Gastroesophageal sphincter (tissue), 3 donors: ENCODE results near the gene NEUROD4.

ENCODE experiments used
- EP300 ChIP-seq: sonication (generic); formaldehyde crosslinking; IDR thresholded peaks from one replicate; pipeline ENCODE4 v1.6.1; 2017; ENCODE audit warnings: antibody characterized with exemption, mild to moderate bottlenecking
- POLR2A ChIP-seq, 2 donors: fragments of 450-650 bp; IDR thresholded peaks; one replicate each; pipeline ENCODE4 v1.6.1; 2017; ENCODE audit warnings: antibody characterized with exemption in 2 of 2, mild to moderate bottlenecking in 2 of 2, moderate library complexity in 1 of 2
- TF ChIP-seq, protein P1 (sequence below), 4 experiments: fragments of 200-600 bp in 2 of 4; fragments of 450-650 bp in 2 of 4; sonication (generic) in 1 of 4; IDR thresholded peaks; one replicate each; pipeline ENCODE4 v1.5.1; 2017 to 2019; ENCODE audit warnings: antibody characterized with exemption in 4 of 4, mild to moderate bottlenecking in 2 of 4, moderate library complexity in 2 of 4

DNA sequence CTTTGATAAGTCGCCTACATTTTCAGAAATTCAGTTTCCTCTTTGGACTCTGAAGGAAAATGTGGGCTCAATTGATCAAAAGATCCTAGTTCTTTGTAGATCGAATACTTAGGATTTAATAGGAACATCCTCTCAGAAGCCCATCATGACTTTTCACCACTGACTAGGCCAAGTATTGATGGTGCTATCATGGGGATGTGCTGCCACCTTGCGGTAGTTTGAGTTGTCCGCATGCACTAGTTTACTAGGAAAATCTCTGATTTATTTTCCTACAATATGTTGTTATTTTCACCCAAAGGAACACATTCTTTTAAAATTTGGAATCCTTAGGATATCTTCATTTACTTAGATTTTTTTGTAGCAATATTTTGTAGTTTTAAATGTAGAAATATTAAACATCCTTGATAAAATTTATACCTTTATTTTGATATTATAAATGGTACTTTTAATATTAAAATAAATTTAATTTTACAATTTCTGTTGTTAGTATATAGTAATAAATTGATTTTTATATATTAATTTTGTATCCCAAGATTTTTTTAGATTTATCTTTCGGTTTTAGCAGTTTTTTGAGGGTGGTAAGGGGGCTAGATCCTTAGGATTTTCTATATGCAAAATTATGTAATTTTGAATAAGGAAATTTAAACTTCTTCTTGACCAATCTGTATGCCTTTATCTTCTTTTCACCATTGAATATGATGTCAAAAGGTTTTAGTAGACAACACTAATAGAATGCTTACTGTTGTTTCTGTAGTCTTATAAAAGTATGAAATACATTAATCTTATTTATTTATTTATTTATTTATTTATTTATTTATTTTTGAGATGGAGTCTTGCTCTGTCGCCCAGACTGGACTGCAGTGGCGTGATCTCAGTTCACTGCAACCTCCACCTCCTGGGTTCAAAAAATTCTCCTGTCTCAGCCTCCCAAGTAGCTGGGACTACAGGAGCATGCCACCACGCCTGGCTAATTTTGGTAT, 53.6 kb downstream of the NEUROD4 start:
- TF ChIP-seq POLR2A (IDR thresholded peaks at IDR 0.05) (no peak), EP300 (no peak)
- TF ChIP-seq, protein P1, sequence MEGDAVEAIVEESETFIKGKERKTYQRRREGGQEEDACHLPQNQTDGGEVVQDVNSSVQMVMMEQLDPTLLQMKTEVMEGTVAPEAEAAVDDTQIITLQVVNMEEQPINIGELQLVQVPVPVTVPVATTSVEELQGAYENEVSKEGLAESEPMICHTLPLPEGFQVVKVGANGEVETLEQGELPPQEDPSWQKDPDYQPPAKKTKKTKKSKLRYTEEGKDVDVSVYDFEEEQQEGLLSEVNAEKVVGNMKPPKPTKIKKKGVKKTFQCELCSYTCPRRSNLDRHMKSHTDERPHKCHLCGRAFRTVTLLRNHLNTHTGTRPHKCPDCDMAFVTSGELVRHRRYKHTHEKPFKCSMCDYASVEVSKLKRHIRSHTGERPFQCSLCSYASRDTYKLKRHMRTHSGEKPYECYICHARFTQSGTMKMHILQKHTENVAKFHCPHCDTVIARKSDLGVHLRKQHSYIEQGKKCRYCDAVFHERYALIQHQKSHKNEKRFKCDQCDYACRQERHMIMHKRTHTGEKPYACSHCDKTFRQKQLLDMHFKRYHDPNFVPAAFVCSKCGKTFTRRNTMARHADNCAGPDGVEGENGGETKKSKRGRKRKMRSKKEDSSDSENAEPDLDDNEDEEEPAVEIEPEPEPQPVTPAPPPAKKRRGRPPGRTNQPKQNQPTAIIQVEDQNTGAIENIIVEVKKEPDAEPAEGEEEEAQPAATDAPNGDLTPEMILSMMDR (IDR thresholded peaks at IDR 0.05): peak; percentile 62 to 76 (median 66)
